A549 treated with RU486 at 1 μM for 4 hours (cell line): ENCODE data around the gene ASPSCR1. TPM values are rescaled to one million over a fixed set of nuclear protein-coding genes. Genes with fewer than 3 reads are reported as not detected.

Source experiments
- total RNA-seq: library from RNA; stranded (reverse); fragments of 200-300 nt; extraction: Qiagen RNA extraction; gene quantifications from 5 replicates; pipeline ENCODE4 v1.2.3, GENCODE V29; 2022; ENCODE audit warnings: low read depth

Gene ASPSCR1, protein sequence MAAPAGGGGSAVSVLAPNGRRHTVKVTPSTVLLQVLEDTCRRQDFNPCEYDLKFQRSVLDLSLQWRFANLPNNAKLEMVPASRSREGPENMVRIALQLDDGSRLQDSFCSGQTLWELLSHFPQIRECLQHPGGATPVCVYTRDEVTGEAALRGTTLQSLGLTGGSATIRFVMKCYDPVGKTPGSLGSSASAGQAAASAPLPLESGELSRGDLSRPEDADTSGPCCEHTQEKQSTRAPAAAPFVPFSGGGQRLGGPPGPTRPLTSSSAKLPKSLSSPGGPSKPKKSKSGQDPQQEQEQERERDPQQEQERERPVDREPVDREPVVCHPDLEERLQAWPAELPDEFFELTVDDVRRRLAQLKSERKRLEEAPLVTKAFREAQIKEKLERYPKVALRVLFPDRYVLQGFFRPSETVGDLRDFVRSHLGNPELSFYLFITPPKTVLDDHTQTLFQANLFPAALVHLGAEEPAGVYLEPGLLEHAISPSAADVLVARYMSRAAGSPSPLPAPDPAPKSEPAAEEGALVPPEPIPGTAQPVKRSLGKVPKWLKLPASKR
- total RNA-seq = 20.0 to 29.3 TPM (median 27.1 TPM) in 5 replicates

GRCh38 chr17:81977211-81977808, at the start of gene ASPSCR1:
ASPSCR1 (plus strand) TSS chr17:81977629; CDS start chr17:81977647, 18 bp downstream.

DNA sequence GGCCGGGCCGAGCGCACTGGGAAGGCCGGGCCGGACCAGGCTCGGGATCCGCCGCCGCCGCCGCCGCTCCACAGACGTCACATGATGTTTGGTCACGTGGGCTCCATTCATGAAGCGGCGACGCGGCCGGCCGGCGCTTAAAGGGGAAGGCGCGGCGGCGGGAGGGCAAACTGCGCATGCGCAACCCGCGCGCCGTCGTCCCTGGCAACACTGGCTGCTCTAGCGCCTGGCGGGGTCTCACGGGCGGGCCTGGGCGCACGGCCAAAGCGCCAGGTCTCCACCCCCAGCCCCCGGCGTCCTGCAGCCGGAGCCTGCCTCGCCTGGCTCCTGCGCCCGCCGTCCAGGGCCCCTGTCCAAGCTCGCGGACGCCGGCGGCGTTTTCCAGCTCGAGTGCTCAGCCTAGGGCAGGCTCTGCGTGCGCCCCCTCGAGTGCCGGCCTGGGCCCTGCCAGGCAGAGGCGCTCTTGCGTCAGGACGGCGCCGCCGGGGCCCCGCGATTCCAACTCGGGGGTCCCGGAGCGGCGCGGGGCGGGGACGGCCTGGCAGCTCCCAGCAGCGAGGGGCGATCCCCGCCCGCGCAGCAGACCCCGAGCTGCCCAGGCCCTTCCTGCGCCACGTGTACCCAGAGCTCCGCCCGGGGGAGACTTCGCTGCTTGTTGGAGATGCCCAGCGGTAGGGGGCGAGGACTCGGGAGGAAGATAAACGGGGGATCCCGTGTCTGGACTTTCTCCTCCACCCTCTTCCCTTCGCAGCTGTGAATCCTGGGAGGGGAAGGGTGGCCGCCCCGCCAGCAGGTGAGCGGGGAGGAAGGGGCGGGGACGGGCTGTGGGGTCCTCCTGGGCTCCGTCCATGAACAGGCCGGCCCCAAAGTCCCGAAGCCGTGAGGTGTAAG, 49.5 kb upstream of the ASPSCR1 start, which contains the start of gene MAFG:
MAFG (minus strand) TSS at position 83 of the 891 bp plus-strand sequence. CDS start 4,550 bp downstream, outside the sequence.

GRCh38 chr17:81947189-81947588, 30.2 kb upstream of the ASPSCR1 start, which contains the start of gene MYADML2:
MYADML2 (minus strand) TSS chr17:81947233; CDS start chr17:81941741, 5,492 bp downstream.

DNA sequence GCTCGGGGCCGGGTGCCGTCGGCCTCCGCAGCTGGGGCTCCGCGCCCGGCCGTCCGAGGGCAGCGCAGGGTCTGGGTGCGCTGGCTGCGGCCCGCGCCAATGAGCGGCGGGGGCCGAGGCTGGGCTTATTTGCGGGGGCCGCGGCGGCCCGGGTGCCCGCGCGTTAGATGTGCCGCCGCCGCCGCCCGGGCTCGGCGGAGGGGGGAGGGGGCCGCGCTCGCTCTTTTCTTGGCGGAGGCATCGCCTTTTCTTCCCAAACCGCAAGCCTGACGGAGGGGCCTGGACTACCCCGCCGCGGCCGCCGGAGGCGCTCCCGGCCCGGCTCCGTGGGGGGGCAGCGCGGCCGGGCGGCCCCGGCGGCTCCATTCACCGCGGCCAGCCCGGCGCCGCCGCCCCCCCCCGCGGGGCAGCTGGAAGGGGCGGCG, 16.3 kb upstream of the ASPSCR1 start, which contains the start of gene NOTUM:
NOTUM (minus strand) TSS at position 101 of the 425 bp plus-strand sequence. CDS start 278 bp downstream, outside the sequence.

GRCh38 chr17:82022310-82022980, 45.0 kb downstream of the ASPSCR1 start, which contains the start of gene CENPX:
CENPX (minus strand) TSS chr17:82022878; CDS start chr17:82022861, 17 bp downstream.

GRCh38 chr17:82022981-82023446, 45.6 kb downstream of the ASPSCR1 start, which contains the start of gene LRRC45:
LRRC45 (plus strand) TSS chr17:82023305; CDS start chr17:82023644, 339 bp downstream.

GRCh38 chr17:82031303-82031884, 54.0 kb downstream of the ASPSCR1 start, which contains the start of gene RAC3:
RAC3 (plus strand) TSS chr17:82031678; CDS start chr17:82031762, 84 bp downstream.

GRCh38 chr17:82037092-82037888, 59.9 kb downstream of the ASPSCR1 start, which contains the start of gene DCXR:
DCXR (minus strand) TSS chr17:82037697; CDS start chr17:82037682, 15 bp downstream.

DNA sequence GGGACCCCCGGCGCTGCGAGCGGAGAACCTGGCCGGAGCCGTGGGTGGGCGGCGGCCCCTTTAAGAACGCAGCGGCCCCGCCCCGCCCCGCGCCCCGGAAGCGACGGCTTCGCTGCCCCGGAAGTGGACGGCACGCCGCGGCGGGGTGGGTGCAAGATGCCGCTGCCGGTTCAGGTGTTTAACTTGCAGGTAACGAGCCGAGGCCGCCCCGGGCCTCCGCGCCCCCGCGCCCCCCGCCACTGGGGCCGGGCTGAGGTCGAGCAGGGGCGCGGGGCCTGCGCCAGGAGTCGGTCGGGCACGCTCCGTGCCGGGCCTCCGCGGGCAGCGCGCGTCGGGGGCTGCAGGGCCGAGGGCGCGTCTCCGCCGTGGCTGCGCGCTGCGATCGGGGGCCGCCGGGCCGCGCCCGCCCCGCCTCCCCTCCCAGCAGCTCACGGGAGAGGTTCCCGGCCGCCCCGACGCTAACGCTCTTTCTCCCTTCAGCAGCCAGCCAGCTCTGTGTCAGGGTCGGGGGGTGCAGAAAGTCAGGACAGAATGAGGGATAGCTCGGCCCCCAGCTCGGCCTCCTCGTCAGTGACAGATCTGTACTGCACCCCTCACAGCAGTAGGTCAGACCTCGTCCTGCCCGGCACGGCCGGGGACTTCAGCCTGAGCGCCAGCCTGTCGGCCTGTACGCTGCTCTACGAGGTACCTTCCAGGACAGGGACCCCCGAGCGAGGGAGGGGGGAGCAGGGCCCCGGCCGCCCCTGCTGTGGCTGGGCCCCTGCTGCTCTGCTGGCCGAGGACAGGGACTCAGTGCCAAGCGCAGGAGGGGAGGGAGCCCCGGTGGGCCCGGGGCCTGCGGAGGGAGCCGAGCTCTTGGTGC, 74.6 kb downstream of the ASPSCR1 start, which contains the start of the genes GPS1 and RFNG:
GPS1 (plus strand) TSS at position 123 of the 862 bp plus-strand sequence; CDS start at position 157, 34 bp downstream.
RFNG (minus strand) TSS at position 36 of the 862 bp plus-strand sequence. CDS start 45 bp downstream, outside the sequence.

DNA sequence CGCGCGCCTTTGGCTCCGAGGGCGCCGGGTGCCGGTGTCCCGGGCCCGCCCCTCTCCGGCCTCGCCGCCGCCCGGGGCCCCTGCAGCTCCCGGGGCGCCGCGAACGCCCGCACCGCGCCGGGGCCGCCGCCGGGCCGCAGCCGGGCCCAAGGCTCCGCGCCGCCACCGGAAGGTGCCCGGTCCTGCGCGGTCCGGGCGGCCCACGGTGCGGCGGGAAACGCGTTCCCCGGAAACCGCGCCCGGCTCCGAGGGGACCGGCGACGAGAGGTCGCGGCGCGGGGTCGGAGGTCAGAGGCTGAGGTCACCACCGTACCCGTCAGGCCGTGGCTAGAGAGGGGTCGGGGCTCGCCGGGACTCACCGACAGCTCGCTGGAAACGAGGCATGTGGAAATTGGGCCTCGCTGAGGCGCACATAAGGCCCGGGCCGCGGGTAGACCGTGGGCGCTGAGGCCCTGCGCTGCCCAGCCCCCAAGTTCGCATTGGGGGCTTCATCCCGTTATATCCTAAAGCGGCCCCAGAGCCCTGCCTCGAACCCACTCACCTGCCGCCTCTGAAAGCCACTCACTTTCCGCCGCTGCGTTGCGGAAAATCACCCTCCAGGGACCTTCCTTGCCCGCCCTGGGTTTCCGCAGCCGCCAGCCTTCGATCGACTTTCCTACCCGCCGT, 88.3 kb downstream of the ASPSCR1 start, which contains the start of gene DUS1L:
DUS1L (minus strand) TSS at position 167 of the 666 bp plus-strand sequence. CDS start 745 bp downstream, outside the sequence.

Other genes with a start within 250 kb of the ASPSCR1 start
- gene GCGR, start 173.5 kb upstream of the ASPSCR1 start, total RNA-seq = 0.13 to 0.36 TPM (median 0.17 TPM) in 4 of 5 replicates, not detected in the other
- 75.2 to 107 TPM (median 93.2 TPM) in 5 replicates for gene MCRIP1, start 144.3 kb upstream of the ASPSCR1 start, total RNA-seq
- gene PPP1R27, start 142.6 kb upstream of the ASPSCR1 start, total RNA-seq = 0.27 to 0.61 TPM (median 0.32 TPM) in 3 of 5 replicates, not detected in the others
- gene P4HB, start 117.1 kb upstream of the ASPSCR1 start, total RNA-seq = 695 to 762 TPM (median 718 TPM) in 5 replicates
- 531 to 682 TPM (median 648 TPM) in 5 replicates for gene ARHGDIA, start 106.3 kb upstream of the ASPSCR1 start, total RNA-seq
- 176 to 263 TPM (median 250 TPM) in 5 replicates for gene ALYREF, start 86.0 kb upstream of the ASPSCR1 start, total RNA-seq
- gene ANAPC11, start 85.9 kb upstream of the ASPSCR1 start, total RNA-seq = 190 to 300 TPM (median 289 TPM) in 5 replicates
- 0.38 to 0.73 TPM (median 0.45 TPM) in 5 replicates for gene NPB, start 75.4 kb upstream of the ASPSCR1 start, total RNA-seq
- 11.9 to 16.6 TPM (median 14.1 TPM) in 5 replicates for gene PCYT2, start 66.2 kb upstream of the ASPSCR1 start, total RNA-seq
- gene SIRT7, start 59.5 kb upstream of the ASPSCR1 start, total RNA-seq = 27.7 to 47.8 TPM (median 43.4 TPM) in 5 replicates
- gene MAFG, start 49.9 kb upstream of the ASPSCR1 start, total RNA-seq = 31.6 to 46.1 TPM (median 44.6 TPM) in 5 replicates
- gene PYCR1, start 40.3 kb upstream of the ASPSCR1 start, total RNA-seq = 59.4 to 91.2 TPM (median 87.0 TPM) in 5 replicates
- gene MYADML2, start 30.4 kb upstream of the ASPSCR1 start, total RNA-seq = not detected in 5 replicates
- 0.14 to 0.32 TPM (median 0.26 TPM) in 5 replicates for gene NOTUM, start 16.4 kb upstream of the ASPSCR1 start, total RNA-seq
- 138 to 205 TPM (median 189 TPM) in 5 replicates for gene CENPX, start 45.2 kb downstream of the ASPSCR1 start, total RNA-seq
- 8.8 to 16.1 TPM (median 14.6 TPM) in 5 replicates for gene LRRC45, start 45.7 kb downstream of the ASPSCR1 start, total RNA-seq
- 24.7 to 40.1 TPM (median 34.9 TPM) in 5 replicates for gene RAC3, start 54.0 kb downstream of the ASPSCR1 start, total RNA-seq
- gene DCXR, start 60.1 kb downstream of the ASPSCR1 start, total RNA-seq = 64.9 to 106 TPM (median 95.3 TPM) in 5 replicates
- 16.8 to 25.3 TPM (median 23.1 TPM) in 5 replicates for gene RFNG, start 74.2 kb downstream of the ASPSCR1 start, total RNA-seq
- gene GPS1, start 74.3 kb downstream of the ASPSCR1 start, total RNA-seq = 94.9 to 150 TPM (median 141 TPM) in 5 replicates
- gene DUS1L, start 88.2 kb downstream of the ASPSCR1 start, total RNA-seq = 76.2 to 147 TPM (median 142 TPM) in 5 replicates
- 91.1 to 136 TPM (median 131 TPM) in 5 replicates for gene FASN, start 120.6 kb downstream of the ASPSCR1 start, total RNA-seq
- 16.0 to 26.7 TPM (median 25.6 TPM) in 5 replicates for gene CCDC57, start 235.2 kb downstream of the ASPSCR1 start, total RNA-seq